Loucy (cell line): ENCODE results near the gene CAMTA1.

Experiments used
- H2AFZ ChIP-seq: fragments of 200-600 bp; sonication (generic); 2 replicates; pipeline ENCODE4 v1.6.0; 2016; ENCODE audit warnings: antibody characterized with exemption, mild to moderate bottlenecking, low read length, moderate library complexity
- H3F3A ChIP-seq: fragments of 200-600 bp; 2 replicates; pipeline ENCODE4 v1.6.0; 2016; ENCODE audit warnings: antibody characterized with exemption, low read depth, mild to moderate bottlenecking
- H3K27me3 ChIP-seq: fragments of 200-600 bp; sonication (generic); 2 replicates; pipeline ENCODE4 v1.6.1; 2014; ENCODE audit warnings: low read length, mild to moderate bottlenecking; ENCODE audit not compliant: insufficient read depth, poor library complexity, severe bottlenecking
- H3K36me3 ChIP-seq: fragments of 200-600 bp; sonication (generic); 2 replicates; pipeline ENCODE4 v1.6.1; 2016; ENCODE audit warnings: low read length; ENCODE audit not compliant: insufficient read depth
- H3K4me1 ChIP-seq: fragments of 200-600 bp; sonication (generic); 2 replicates; pipeline ENCODE4 v1.5.1; 2014; ENCODE audit warnings: low read length, mild to moderate bottlenecking; ENCODE audit not compliant: insufficient read depth, poor library complexity, severe bottlenecking
- H3K4me2 ChIP-seq: fragments of 200-600 bp; sonication (generic); 2 replicates; pipeline ENCODE4 v1.6.0; 2014; ENCODE audit warnings: antibody characterized with exemption, low read length, low read depth, mild to moderate bottlenecking; ENCODE audit not compliant: poor library complexity, severe bottlenecking
- H3K4me3 ChIP-seq: fragments of 200-600 bp; sonication (generic); 2 replicates; pipeline ENCODE4 v1.5.1; 2014; ENCODE audit warnings: low read length, mild to moderate bottlenecking, mixed read lengths; ENCODE audit not compliant: poor library complexity, severe bottlenecking
- H3K79me2 ChIP-seq: fragments of 200-600 bp; sonication (generic); 2 replicates; pipeline ENCODE4 v1.6.1; 2014; ENCODE audit warnings: low read length; ENCODE audit not compliant: insufficient read depth
- H3K9ac ChIP-seq: fragments of 200-600 bp; sonication (generic); 2 replicates; pipeline ENCODE4 v1.6.0; 2014; ENCODE audit warnings: mild to moderate bottlenecking, low read depth, low read length, moderate library complexity; ENCODE audit not compliant: poor library complexity, severe bottlenecking
- H3K9me2 ChIP-seq: fragments of 200-600 bp; sonication (generic); replicated peaks from 2 replicates; pipeline ENCODE4 v1.6.1; 2016; ENCODE audit warnings: low read depth, low read length, mixed read lengths
- H3K9me3 ChIP-seq: fragments of 200-600 bp; sonication (generic); 2 replicates; pipeline ENCODE4 v1.6.1; 2014; ENCODE audit warnings: mild to moderate bottlenecking, antibody characterized with exemption, low read length, low read depth; ENCODE audit not compliant: insufficient read depth
- H4K20me1 ChIP-seq: fragments of 200-600 bp; sonication (generic); 2 replicates; pipeline ENCODE4 v1.6.0; 2014; ENCODE audit warnings: antibody characterized with exemption, low read length, mild to moderate bottlenecking; ENCODE audit not compliant: insufficient read depth, poor library complexity, severe bottlenecking
- EZH2phosphoT487 ChIP-seq: fragments of 200-600 bp; IDR thresholded peaks from 2 replicates; pipeline ENCODE4 v1.6.1; 2018; ENCODE audit warnings: antibody characterized with exemption, mild to moderate bottlenecking, moderate library complexity, borderline replicate concordance
- TF ChIP-seq, protein P1 (sequence below): fragments of 200-600 bp; sonication (generic); conservative IDR thresholded peaks from 2 replicates; pipeline ENCODE4 v1.5.1; 2014; ENCODE audit warnings: mild to moderate bottlenecking, antibody characterized with exemption, low read length

Gene CAMTA1

GRCh38 chr1:7084232-7084894, 299.1 kb downstream of the CAMTA1 start:
- no peaks in the 10 kb centered on the region for H3F3A ChIP-seq
- H3K4me2 ChIP-seq: no peak overlapping the region
- no peaks in the 10 kb centered on the region for H3K79me2 ChIP-seq
- H2AFZ ChIP-seq: no peak overlapping the region
- H3K9me2 ChIP-seq: no peaks in the 10 kb centered on the region
- H3K4me1 ChIP-seq: no peaks in the 10 kb centered on the region
- H3K36me3 ChIP-seq: no peaks in the 10 kb centered on the region
- no peaks in the 10 kb centered on the region for H3K9me3 ChIP-seq
- no peak overlapping the region for H3K4me3 ChIP-seq
- no peaks in the 10 kb centered on the region for H3K27me3 ChIP-seq
- H4K20me1 ChIP-seq: no peaks in the 10 kb centered on the region
- TF ChIP-seq EZH2phosphoT487: no peak
- TF ChIP-seq, protein P1, sequence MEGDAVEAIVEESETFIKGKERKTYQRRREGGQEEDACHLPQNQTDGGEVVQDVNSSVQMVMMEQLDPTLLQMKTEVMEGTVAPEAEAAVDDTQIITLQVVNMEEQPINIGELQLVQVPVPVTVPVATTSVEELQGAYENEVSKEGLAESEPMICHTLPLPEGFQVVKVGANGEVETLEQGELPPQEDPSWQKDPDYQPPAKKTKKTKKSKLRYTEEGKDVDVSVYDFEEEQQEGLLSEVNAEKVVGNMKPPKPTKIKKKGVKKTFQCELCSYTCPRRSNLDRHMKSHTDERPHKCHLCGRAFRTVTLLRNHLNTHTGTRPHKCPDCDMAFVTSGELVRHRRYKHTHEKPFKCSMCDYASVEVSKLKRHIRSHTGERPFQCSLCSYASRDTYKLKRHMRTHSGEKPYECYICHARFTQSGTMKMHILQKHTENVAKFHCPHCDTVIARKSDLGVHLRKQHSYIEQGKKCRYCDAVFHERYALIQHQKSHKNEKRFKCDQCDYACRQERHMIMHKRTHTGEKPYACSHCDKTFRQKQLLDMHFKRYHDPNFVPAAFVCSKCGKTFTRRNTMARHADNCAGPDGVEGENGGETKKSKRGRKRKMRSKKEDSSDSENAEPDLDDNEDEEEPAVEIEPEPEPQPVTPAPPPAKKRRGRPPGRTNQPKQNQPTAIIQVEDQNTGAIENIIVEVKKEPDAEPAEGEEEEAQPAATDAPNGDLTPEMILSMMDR: no peak
- no peak overlapping the region for H3K9ac ChIP-seq

DNA sequence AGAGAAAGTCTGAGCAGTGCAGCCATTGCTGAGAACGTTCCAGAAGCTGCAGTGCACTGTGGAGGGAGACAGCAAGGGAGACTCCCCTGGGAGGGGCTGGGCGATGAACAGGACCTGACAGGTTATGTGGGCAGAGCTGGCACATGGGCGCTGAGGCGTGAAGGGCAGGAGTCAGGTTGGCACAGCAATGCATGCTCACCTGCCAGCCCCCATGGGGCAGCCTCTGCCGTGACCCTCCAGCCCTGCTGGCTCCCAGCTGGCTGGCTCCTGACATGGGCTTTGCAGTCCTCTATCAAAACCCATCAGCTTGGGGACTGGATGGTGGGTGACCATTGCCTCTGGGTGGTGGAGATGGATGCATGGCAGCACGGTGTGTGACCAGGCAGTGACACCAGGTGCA, 300.3 kb downstream of the CAMTA1 start:
- no peaks in the 10 kb centered on the region for H3F3A ChIP-seq
- H3K27me3 ChIP-seq: no peaks in the 10 kb centered on the region
- H3K4me1 ChIP-seq: no peaks in the 10 kb centered on the region
- no peaks in the 10 kb centered on the region for H3K9me3 ChIP-seq
- no peak overlapping the region for H2AFZ ChIP-seq
- no peaks in the 10 kb centered on the region for H4K20me1 ChIP-seq
- no peak overlapping the region for H3K4me2 ChIP-seq
- H3K36me3 ChIP-seq: no peaks in the 10 kb centered on the region
- TF ChIP-seq, protein P1: no peak
- no peak for TF ChIP-seq EZH2phosphoT487
- H3K79me2 ChIP-seq: no peaks in the 10 kb centered on the region
- no peaks in the 10 kb centered on the region for H3K9me2 ChIP-seq
- no peak overlapping the region for H3K4me3 ChIP-seq
- H3K9ac ChIP-seq: no peak overlapping the region

GRCh38 chr1:7086106-7086505, 300.9 kb downstream of the CAMTA1 start:
- no peak overlapping the region for H2AFZ ChIP-seq
- H3K79me2 ChIP-seq: no peaks in the 10 kb centered on the region
- H3K9ac ChIP-seq: no peak overlapping the region
- no peak overlapping the region for H3K4me3 ChIP-seq
- H3K9me2 ChIP-seq: no peaks in the 10 kb centered on the region
- H3K4me2 ChIP-seq: no peak overlapping the region
- no peaks in the 10 kb centered on the region for H3K36me3 ChIP-seq
- TF ChIP-seq EZH2phosphoT487: no peak
- TF ChIP-seq, protein P1: no peak
- no peaks in the 10 kb centered on the region for H3F3A ChIP-seq
- H4K20me1 ChIP-seq: no peaks in the 10 kb centered on the region
- H3K27me3 ChIP-seq: no peaks in the 10 kb centered on the region
- H3K9me3 ChIP-seq: no peaks in the 10 kb centered on the region
- no peaks in the 10 kb centered on the region for H3K4me1 ChIP-seq
